Endothelial cell of umbilical vein (primary cell): ENCODE measurements around the gene TM9SF4. TPM values are rescaled to one million over a fixed set of nuclear protein-coding genes. Genes with fewer than 3 reads are reported as not detected.

ENCODE experiments used
- BruUV-seq: library from RNA; stranded (reverse); fragments of 400-500 nt; replicated peaks from 2 replicates; lab custom pipeline; 2021; lab: Mats Ljungman, UMichigan
- CTCF ChIA-PET: fragments of 300-600, 350-600 bp; sonication (Branson Sonifier 250); formaldehyde crosslinking; loops from one replicate; lab custom pipeline; 2021; ENCODE audit warnings: antibody characterized with exemption, inconsistent platforms; lab: Charles Lee
- POLR2A ChIA-PET: fragments of 300-600, 350-600 bp; sonication (Branson Sonifier 250); formaldehyde crosslinking; loops from one replicate; lab custom pipeline; 2021; ENCODE audit warnings: antibody characterized with exemption, inconsistent platforms; lab: Charles Lee
- DNase-seq: peaks from one replicate; pipeline ENCODE4 v3.0.0-alpha.2; 2011; ENCODE audit warnings: low read depth, low spot score
- FAIRE-seq: peaks from 2 replicates; lab custom pipeline; 2011; peaks lifted over from hg19 to GRCh38; lab: Jason Lieb, UNC
- H2AFZ ChIP-seq: 2 replicates; pipeline ENCODE4 v1.6.0; 2012; ENCODE audit warnings: low read depth, low read length, control low read depth, inconsistent platforms
- H3K27ac ChIP-seq: 2 replicates; pipeline ENCODE4 v1.5.1; 2011; ENCODE audit warnings: low read depth, mild to moderate bottlenecking, control low read depth, low read length, moderate library complexity; ENCODE audit not compliant: insufficient read depth
- H3K27me3 ChIP-seq, 2 experiments: 2 replicates each; pipeline versions ENCODE4 v1.6.0 to v1.6.1; 2011; ENCODE audit warnings: low read length in 2 of 2, mixed read lengths in 1 of 2; ENCODE audit not compliant: control insufficient read depth in 2 of 2, insufficient read depth in 2 of 2
- H3K36me3 ChIP-seq, 2 experiments: 2 replicates in 1 of 2; 3 replicates in 1 of 2; pipeline ENCODE4 v1.5.1; 2011; ENCODE audit warnings: low read length in 2 of 2, mild to moderate bottlenecking in 1 of 2, moderate library complexity in 1 of 2; ENCODE audit not compliant: control insufficient read depth in 2 of 2, insufficient read depth in 2 of 2; ENCODE audit errors: extremely low read depth in 1 of 2
- H3K4me1 ChIP-seq: 3 replicates; pipeline ENCODE4 v1.5.1; 2011; ENCODE audit warnings: mild to moderate bottlenecking, low read length; ENCODE audit not compliant: control insufficient read depth, insufficient read depth; ENCODE audit errors: extremely low read depth
- H3K4me2 ChIP-seq: 2 replicates; pipeline ENCODE4 v1.6.1; 2011; ENCODE audit warnings: low read length, control low read depth, mixed read lengths; ENCODE audit not compliant: insufficient read depth
- H3K4me3 ChIP-seq, 3 experiments: fragments of 200-600 bp in 1 of 3; sonication (generic), shearing (Covaris generic) in 1 of 3; replicated peaks in 1 of 3; 2 replicates each; pipeline ENCODE4 v1.5.1; 2011 to 2016; ENCODE audit warnings: control low read depth in 3 of 3, low read length in 3 of 3, mild to moderate bottlenecking in 2 of 3, inconsistent platforms in 1 of 3, low read depth in 1 of 3, moderate library complexity in 1 of 3; ENCODE audit not compliant: insufficient read depth in 1 of 3
- H3K79me2 ChIP-seq: 2 replicates; pipeline ENCODE4 v1.6.0; 2012; ENCODE audit warnings: low read length, inconsistent platforms; ENCODE audit not compliant: control insufficient read depth, insufficient read depth
- H3K9ac ChIP-seq: replicated peaks from 2 replicates; pipeline ENCODE3; 2011; ENCODE audit warnings: low read length, control low read depth; ENCODE audit not compliant: insufficient read depth; ENCODE audit errors: extremely low read depth
- H3K9me1 ChIP-seq: replicated peaks from 3 replicates; pipeline ENCODE4 v1.6.0; 2011; ENCODE audit warnings: mild to moderate bottlenecking, low read length; ENCODE audit not compliant: control insufficient read depth, insufficient read depth; ENCODE audit errors: extremely low read depth
- H3K9me3 ChIP-seq: replicated peaks from 2 replicates; pipeline ENCODE4 v1.5.1; 2012; ENCODE audit warnings: low read length, inconsistent platforms; ENCODE audit not compliant: control insufficient read depth, insufficient read depth
- H4K20me1 ChIP-seq: replicated peaks from 2 replicates; pipeline ENCODE3; 2011; ENCODE audit warnings: mild to moderate bottlenecking, low read length; ENCODE audit not compliant: control insufficient read depth, insufficient read depth; ENCODE audit errors: extremely low read depth
- EZH2 ChIP-seq: IDR thresholded peaks from 2 replicates; pipeline ENCODE4 v1.6.1; 2012; ENCODE audit warnings: borderline replicate concordance, low read depth, mild to moderate bottlenecking, moderate library complexity, low read length, inconsistent platforms; ENCODE audit not compliant: severe bottlenecking
- FOS ChIP-seq: IDR thresholded peaks from 2 replicates; pipeline ENCODE4 v1.6.1; 2011; ENCODE audit warnings: mild to moderate bottlenecking, low read length, moderate library complexity, borderline replicate concordance; ENCODE audit not compliant: insufficient read depth
- GATA2 ChIP-seq: IDR thresholded peaks from 2 replicates; pipeline ENCODE4 v1.7.0; 2011; ENCODE audit warnings: low read depth, mild to moderate bottlenecking, moderate library complexity, mixed read lengths, low read length; ENCODE audit not compliant: insufficient read length, insufficient read depth
- JUN ChIP-seq: IDR thresholded peaks from 2 replicates; pipeline ENCODE4 v1.6.1; 2011; ENCODE audit warnings: borderline replicate concordance, low read depth; ENCODE audit not compliant: insufficient read length, insufficient read depth
- MYC ChIP-seq: IDR thresholded peaks from one replicate; pipeline ENCODE4 v1.6.1; 2011; ENCODE audit warnings: mild to moderate bottlenecking, low read depth, low read length
- POLR2A ChIP-seq: IDR thresholded peaks from 2 replicates; pipeline ENCODE4 v1.6.1; 2012; ENCODE audit warnings: low read depth, mild to moderate bottlenecking, control low read depth, low read length
- POLR2AphosphoS5 ChIP-seq: IDR thresholded peaks from 2 replicates; pipeline ENCODE4 v1.6.1; 2012; ENCODE audit warnings: low read depth, mild to moderate bottlenecking, control low read depth, low read length, moderate library complexity; ENCODE audit not compliant: insufficient read depth
- dilution Hi-C: fragments of 300-500 bp; cut with MboI; formaldehyde crosslinking; loops from one replicate; pipeline ENCODE4 v1.15.0; 2019; ENCODE audit warnings: low sequenced_read_pairs; ENCODE audit not compliant: extremely low pct_ligation_motif_present
- intact Hi-C: fragments of 100-400 bp; cut with micrococcal nuclease; formaldehyde crosslinking; loops from one replicate; pipeline ENCODE4 v1.10.0; 2022
- polyA plus RNA-seq, 4 experiments: library from polyadenylated mRNA; depleted of rRNA in 3 of 4; stranded (reverse) in 3 of 4; unstranded in 1 of 4; fragments of >200 nt; gene quantifications; 2 replicates each; pipeline versions ENCODE4 v1.2.1 to v1.2.3, GENCODE V29; 2011 to 2012; ENCODE audit warnings: missing spikeins in 1 of 4
- total RNA-seq: library from RNA; stranded (reverse); gene quantifications from 2 replicates; pipeline ENCODE4 v1.2.3, GENCODE V29; 2021
- TF ChIP-seq, protein P1 (sequence below), 2 donors: IDR thresholded peaks; 1 replicate in 1 of 2; 2 replicates in 1 of 2; pipeline ENCODE4 v1.5.1; 2011; ENCODE audit warnings: low read length in 2 of 2, mild to moderate bottlenecking in 2 of 2, moderate library complexity in 2 of 2, control low read depth in 1 of 2, inconsistent platforms in 1 of 2, low read depth in 1 of 2; ENCODE audit not compliant: insufficient read depth in 1 of 2; ENCODE audit errors: extremely low read depth in 1 of 2
- TF ChIP-seq, protein P2 (sequence below): IDR thresholded peaks from 2 replicates; pipeline ENCODE4 v1.6.1; 2011; ENCODE audit not compliant: insufficient read depth, insufficient read length

The TM9SF4 gene
- total and polyA plus RNA-seq, 2 donors (not counting 3 experiments of a cell fraction or from before 2014, with no cell fraction given): 46.4 to 61.9 TPM

DNA sequence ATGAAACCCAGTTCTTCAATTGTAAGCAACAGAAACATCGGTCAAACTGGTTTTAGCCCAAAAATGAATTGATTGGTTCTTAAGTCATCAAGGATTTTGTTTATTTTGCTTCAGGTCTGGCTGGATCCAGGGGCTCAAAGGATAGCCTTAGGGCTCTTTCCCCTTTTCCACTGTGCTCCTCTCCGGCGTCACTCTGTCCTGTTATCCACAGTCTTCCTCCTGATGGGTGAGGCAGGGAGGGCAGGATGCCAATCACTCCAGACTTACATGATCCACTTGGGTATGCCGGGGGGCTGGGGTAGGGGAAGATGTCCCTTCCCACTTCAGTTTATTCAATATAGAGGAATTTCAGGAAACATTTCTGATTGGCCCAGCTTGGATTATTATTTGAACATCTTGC lies 58.0 kb downstream of the TM9SF4 start:
- ChIA-PET CTCF (no interaction called here), POLR2A (no interaction called here)
- intact Hi-C loops: loop anchor here (10.0 kb wide), 1 partner anchor 277 kb away; no protein-coding TSS in a partner anchor
- Histone ChIP-seq H3K9me1 (no peaks in the 10 kb centered on the region), H4K20me1 (no peaks in the 10 kb centered on the region), H3K9me3 (no peaks in the 10 kb centered on the region), H2AFZ (no peak overlapping the region), H3K9ac (no peak overlapping the region), H3K36me3 (peaks cover 9 to 16% of the 10 kb centered on the region in 2 experiments), H3K27ac (no peak overlapping the region), H3K27me3 (no peaks in the 10 kb centered on the region), H3K79me2 (no peaks in the 10 kb centered on the region), H3K4me3 (no peak overlapping the region), H3K4me1 (no peaks in the 10 kb centered on the region), H3K4me2 (no peak overlapping the region)
- no TSS peak for BruUV-seq
- dilution Hi-C loops: no loop called here
- TF ChIP-seq POLR2A (no peak), FOS (no peak), MYC (no peak), EZH2 (no peak), POLR2AphosphoS5 (no peak), JUN (no peak), GATA2 (no peak)
- TF ChIP-seq, protein P1, sequence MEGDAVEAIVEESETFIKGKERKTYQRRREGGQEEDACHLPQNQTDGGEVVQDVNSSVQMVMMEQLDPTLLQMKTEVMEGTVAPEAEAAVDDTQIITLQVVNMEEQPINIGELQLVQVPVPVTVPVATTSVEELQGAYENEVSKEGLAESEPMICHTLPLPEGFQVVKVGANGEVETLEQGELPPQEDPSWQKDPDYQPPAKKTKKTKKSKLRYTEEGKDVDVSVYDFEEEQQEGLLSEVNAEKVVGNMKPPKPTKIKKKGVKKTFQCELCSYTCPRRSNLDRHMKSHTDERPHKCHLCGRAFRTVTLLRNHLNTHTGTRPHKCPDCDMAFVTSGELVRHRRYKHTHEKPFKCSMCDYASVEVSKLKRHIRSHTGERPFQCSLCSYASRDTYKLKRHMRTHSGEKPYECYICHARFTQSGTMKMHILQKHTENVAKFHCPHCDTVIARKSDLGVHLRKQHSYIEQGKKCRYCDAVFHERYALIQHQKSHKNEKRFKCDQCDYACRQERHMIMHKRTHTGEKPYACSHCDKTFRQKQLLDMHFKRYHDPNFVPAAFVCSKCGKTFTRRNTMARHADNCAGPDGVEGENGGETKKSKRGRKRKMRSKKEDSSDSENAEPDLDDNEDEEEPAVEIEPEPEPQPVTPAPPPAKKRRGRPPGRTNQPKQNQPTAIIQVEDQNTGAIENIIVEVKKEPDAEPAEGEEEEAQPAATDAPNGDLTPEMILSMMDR (IDR thresholded peaks at IDR 0.05; ENCODE audit: extremely low read depth in 1 of 2, insufficient read depth in 1 of 2, low read depth in 1 of 2, low read length in 2 of 2): no peak
- TF ChIP-seq, protein P2, sequence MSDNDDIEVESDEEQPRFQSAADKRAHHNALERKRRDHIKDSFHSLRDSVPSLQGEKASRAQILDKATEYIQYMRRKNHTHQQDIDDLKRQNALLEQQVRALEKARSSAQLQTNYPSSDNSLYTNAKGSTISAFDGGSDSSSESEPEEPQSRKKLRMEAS: no peak
- DNase-seq: no peak
- FAIRE-seq: no peak
